HEK293T (cell line): ENCODE results near the gene PTMA.

Experiments used
- ARNT ChIP-seq: fragments of 450-650 bp; IDR thresholded peaks from 2 replicates; pipeline ENCODE4 v1.6.1; 2017; ENCODE audit warnings: mild to moderate bottlenecking
- BHLHE40 ChIP-seq: fragments of 450-650 bp; IDR thresholded peaks from 2 replicates; pipeline ENCODE4 v1.6.1; 2016; ENCODE audit warnings: mild to moderate bottlenecking, moderate library complexity, borderline replicate concordance
- ELF4 ChIP-seq: fragments of 450-650 bp; IDR thresholded peaks from 2 replicates; pipeline ENCODE4 v1.6.1; 2017; ENCODE audit warnings: antibody characterized with exemption
- L3MBTL2 ChIP-seq: fragments of 450-650 bp; conservative IDR thresholded peaks from 2 replicates; pipeline ENCODE4 v1.6.1; 2016; ENCODE audit warnings: mild to moderate bottlenecking
- LEF1 ChIP-seq: fragments of 450-650 bp; IDR thresholded peaks from 2 replicates; pipeline ENCODE4 v1.6.1; 2017; ENCODE audit warnings: mild to moderate bottlenecking, borderline replicate concordance
- NFRKB ChIP-seq: fragments of 450-650 bp; IDR thresholded peaks from 2 replicates; pipeline ENCODE4 v1.6.1; 2016; ENCODE audit warnings: mild to moderate bottlenecking, moderate library complexity
- PKNOX1 ChIP-seq: fragments of 450-650 bp; IDR thresholded peaks from 2 replicates; pipeline ENCODE4 v1.6.1; 2016
- SP1 ChIP-seq: fragments of 450-650 bp; IDR thresholded peaks from 2 replicates; pipeline ENCODE4 v1.6.1; 2017
- SUZ12 ChIP-seq: fragments of 450-650 bp; IDR thresholded peaks from 2 replicates; pipeline ENCODE4 v1.6.1; 2016; ENCODE audit warnings: mild to moderate bottlenecking

DNA sequence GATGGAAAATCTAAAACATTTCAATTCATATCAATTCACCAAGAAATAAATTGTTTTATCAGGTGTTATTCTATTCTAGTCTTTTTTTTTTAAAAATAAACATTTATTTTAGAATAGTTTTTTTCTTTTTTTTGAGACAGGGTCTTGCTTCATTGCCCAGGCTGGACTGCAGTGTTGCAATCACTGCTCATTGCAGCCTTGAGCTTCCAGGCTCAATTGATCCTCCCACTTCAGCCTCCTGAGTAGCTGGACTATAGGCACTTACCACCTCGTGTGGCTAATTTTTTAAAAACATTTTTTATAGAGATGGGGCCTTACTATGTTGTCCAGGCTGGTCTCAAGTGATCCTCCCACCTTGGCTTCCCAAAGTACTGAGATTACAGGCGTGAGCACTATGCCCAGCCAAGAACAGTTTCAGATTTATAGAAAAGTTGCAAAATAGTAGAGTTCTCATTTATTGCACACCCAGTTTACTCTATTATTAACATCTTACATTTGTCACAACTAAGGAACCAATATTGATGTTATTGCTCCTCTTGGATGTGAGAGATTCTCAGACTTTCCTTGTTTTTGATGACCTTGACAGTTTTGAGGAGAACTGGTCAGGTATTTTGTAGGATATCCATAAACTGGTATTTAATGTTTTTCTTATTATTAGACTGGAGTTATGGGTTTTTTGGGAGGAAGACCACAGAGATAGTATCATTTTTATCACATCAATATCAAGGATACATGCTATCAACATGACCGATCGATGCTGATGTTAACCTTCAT, 42.9 kb downstream of the PTMA start:
- no peak for TF ChIP-seq BHLHE40
- TF ChIP-seq LEF1, result no peak
- TF ChIP-seq NFRKB, result no peak
- TF ChIP-seq SUZ12, result no peak
- no peak for TF ChIP-seq ARNT
- no peak for TF ChIP-seq L3MBTL2
- no peak for TF ChIP-seq PKNOX1
- TF ChIP-seq ELF4, result no peak
- no peak for TF ChIP-seq SP1
